ENCODE measurements around the gene KDM1B.
A peak's percentile ranks its signal among the peaks of the same experiment; 100 is the strongest.

The KDM1B gene

DNA sequence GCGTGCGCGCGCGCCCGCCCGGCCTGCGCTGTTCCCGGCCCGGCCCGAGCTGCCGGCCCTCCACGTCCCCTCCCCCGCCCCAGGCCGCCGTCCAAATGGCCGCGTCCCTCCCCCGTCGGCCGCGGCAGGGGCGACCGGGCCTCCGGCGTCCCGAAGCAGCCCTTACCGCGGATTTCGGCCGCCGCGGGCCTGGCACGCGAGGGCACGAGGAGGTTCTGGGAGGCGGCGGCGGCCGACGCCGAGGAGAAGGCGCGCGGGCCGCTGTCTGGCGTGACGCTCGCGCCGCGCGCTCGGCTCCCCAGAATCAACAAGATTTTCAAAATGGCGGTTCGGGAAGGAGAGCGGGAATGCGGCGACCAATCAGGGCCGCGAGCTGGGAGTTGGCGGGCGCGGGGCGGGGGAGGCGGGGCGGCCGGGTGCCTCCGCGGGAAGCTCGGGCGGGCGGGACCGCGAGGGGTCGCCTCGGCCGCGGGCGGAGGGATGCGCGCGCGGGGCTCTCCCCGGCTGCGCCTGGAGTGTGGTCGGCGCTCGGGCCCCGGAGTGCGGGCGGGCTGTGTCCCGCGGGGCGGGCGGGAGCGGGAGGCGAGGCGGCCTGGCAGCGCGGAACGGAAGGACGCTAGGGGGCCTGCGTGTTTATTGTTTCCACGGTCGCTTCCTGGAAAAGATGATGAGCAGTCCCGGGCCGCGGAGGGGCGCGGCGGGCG lies 109.1 kb downstream of the KDM1B start, which contains the start of gene DEK:
Gene DEK (minus strand): TSS at position 312 of the 704 bp plus-strand sequence. CDS start 543 bp downstream, outside the sequence.
- DNase-seq: peak; percentile 89

GRCh38 chr6:18264923-18265377 lies 109.7 kb downstream of the KDM1B start:
- DNase-seq: no peak

DNA sequence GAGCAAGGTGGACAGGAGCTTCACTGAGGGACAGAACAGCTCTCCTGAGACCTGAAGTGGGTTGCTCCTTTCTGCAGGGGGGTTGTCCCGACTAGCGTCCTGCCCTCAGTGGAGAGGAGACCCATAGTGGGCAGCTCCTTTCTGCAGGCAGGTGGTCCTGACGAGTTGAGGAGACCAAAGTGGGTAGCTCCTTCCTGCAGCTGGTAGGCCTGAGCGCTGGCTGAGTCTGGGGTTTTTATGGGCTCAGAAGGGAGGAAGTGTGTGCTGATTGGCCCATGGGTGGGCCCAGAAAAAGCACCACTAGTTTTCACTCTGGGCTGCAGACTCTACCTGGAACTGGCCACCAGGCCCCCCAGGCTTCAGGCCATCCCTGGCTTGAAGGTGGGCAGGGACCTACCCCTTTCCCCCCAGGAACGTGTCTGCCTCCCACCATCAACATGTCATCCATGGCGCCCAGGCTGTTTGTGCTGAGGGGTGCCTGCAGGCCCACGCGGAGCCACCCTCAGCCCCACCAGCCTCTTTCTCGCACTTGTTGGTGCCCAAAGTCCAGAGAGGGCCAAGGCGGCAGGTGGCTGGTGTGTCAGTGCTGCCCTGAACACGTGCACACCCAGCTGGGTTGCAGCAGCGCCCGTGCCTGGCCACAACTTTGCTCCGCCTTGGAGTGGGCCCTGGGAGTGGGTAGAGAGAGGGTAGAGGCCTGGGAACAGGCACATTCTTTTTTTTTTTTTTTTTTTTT lies 110.7 kb downstream of the KDM1B start:
- DNase-seq: no peak

GRCh38 chr6:18266523-18266912 lies 111.3 kb downstream of the KDM1B start:
- no peak for DNase-seq

GRCh38 chr6:18268066-18268465 lies 112.8 kb downstream of the KDM1B start:
- no peak for DNase-seq

DNA sequence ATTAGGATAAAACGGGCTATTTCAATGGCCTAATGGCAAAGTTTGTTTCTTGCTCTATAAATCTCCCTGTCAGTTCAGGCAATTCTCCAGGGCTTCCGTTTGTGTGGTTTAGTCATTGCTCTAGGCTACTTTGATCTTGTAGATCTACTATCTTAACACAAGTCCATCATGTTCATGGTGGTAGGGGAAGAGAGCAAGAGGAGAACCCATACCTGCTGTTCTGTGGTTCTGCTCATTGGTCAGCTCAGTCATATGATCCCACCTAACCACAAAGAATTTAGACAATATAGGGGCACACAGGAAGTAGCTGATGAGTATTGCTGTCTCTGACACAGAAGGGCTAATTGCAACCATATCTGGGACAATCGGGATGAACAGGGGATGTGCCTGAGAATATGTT lies 114.0 kb downstream of the KDM1B start:
- peak; percentile 18 for DNase-seq

GRCh38 chr6:18269717-18270116 lies 114.5 kb downstream of the KDM1B start:
- no peak for DNase-seq

DNA sequence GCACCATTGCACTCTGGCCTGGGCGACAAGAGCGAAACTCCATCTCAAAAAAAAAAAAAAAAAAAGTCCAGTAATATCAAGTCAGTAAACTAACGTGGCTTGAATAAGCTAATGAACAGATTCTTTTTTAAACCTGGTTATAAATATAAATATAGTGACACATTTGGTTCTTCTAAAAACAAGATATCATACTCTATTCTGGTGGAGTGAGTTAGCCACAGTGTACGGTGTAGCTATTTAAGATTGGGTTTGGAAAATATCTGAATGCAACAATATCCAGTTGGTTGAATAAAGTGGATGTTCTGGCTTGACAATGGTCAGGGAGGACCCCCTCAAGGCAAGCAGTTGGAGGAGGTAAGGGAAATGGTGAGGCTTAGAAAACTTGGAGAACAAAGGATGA lies 115.0 kb downstream of the KDM1B start:
- DNase-seq: no peak
